Smooth muscle cell of the umbilical artery (primary cell): ENCODE results near the gene NR1H4. TPM values are rescaled to one million over a fixed set of nuclear protein-coding genes. Genes with fewer than 3 reads are reported as not detected.

Experiments
- total RNA-seq: library from RNA; depleted of rRNA; stranded (reverse); fragments of >200 nt; gene quantifications from 2 replicates; pipeline ENCODE4 v1.2.3, GENCODE V29; 2014

Gene NR1H4
- total RNA-seq, result not detected in 2 replicates

DNA sequence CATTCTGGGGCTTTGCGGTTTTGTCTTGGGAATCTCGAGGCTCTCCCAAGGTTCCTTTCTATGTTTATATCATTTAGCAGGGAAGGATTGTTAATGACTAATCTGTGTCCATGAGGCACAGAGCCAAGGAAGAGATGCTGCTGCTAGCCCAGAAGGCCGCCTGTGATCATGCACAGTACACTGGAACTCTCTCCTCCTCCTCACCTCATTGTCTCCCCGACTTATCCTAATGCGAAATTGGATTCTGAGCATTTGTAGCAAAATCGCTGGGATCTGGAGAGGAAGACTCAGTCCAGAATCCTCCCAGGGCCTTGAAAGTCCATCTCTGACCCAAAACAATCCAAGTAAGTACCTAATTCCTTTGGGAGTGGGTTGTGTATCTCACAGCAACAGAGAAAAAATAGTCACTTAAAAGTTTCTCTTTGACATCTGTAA, at the start of gene NR1H4:
TSS of gene NR1H4 (plus strand) at position 151 of the 435 bp plus-strand sequence. CDS start 19,458 bp downstream, outside the sequence.

DNA sequence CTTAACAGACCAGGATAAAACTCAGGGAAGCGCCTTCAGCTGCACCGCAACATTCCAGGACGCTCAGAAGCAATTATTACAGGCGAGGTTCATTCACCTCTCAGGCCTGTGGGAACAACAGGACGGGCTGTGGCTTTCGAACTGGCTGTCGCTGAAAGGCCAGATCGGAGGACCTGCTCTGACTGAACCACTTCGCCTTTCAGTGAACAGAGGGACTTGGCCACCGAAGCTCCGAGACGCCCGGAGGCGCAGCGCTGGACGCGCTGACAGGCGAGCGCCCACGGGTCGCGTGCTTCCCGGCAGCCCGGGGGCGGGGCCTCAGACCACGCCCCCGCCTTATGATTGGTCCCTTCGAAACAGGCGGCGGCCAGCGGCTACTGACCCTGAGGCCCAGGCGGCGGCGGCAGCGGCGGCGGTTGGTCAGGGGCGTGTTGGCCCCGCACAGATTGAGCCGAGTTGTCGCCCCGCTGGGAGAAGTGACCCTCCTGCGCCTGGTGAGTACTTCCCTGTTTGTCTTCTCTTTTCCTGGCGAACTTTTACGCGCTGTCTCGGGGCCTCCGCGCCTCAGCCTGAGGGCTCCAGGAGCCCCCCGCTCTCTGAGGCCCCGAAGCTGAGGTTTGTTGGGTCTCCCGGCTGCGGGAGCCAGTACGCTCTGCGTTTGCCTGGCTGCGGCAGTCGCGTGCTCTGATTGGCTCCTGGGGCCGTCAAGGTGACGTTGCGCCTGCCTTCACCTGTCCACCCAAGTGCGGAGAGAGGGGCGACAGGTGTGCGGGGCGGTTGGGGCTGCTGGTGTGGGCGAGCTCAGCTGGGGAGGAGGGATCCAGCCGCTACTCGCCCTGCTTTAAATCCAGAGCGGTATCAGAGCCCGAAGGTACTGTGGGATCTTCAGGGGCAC, 99.9 kb downstream of the NR1H4 start, which contains the start of gene GAS2L3:
TSS of gene GAS2L3 (plus strand) at position 393 of the 895 bp plus-strand sequence. CDS start 21,221 bp downstream, outside the sequence.

Other genes starting within 250 kb of the NR1H4 start
- 0.59 and 0.65 TPM in 2 replicates for gene DEPDC4, start 206.8 kb upstream of the NR1H4 start, total RNA-seq
- 37.1 and 53.3 TPM in 2 replicates for gene SCYL2, start 206.7 kb upstream of the NR1H4 start, total RNA-seq
- gene SLC17A8, start 116.8 kb upstream of the NR1H4 start, total RNA-seq, result not detected in 2 replicates
- gene GAS2L3, start 99.8 kb downstream of the NR1H4 start, total RNA-seq, result 4.5 and 18.4 TPM in 2 replicates